CD4-positive, CD25-positive, alpha-beta regulatory T cell (primary cell): Measurements from ENCODE around the gene ABCD4. TPM values are rescaled to one million over a fixed set of nuclear protein-coding genes. Genes with fewer than 3 reads are reported as not detected.

Experiments
- ATAC-seq, 2 donors: fragments of 150-1000 bp; cut with Tn5 transposase; one replicate each; pipeline ENCODE4 v1.10.0; 2021; ENCODE audit warnings: low read depth in 2 of 2, moderate number of reproducible peaks in 2 of 2, moderate library complexity in 1 of 2
- DNase-seq, 3 donors: peaks; one replicate each; pipeline versions ENCODE4 v3.0.0 to v3.0.0-alpha.2; 2012 to 2022; ENCODE audit warnings: mixed read lengths in 1 of 3
- H3K27ac ChIP-seq: one replicate; pipeline ENCODE4 v1.7.0; 2013; ENCODE audit warnings: mild to moderate bottlenecking, low read length; ENCODE audit not compliant: insufficient read depth, poor library complexity, severe bottlenecking
- H3K27me3 ChIP-seq: one replicate; pipeline ENCODE4 v1.7.0; 2013; ENCODE audit warnings: low read length; ENCODE audit not compliant: control insufficient read depth, insufficient read depth
- H3K36me3 ChIP-seq: one replicate; pipeline ENCODE4 v1.7.0; 2013; ENCODE audit warnings: mild to moderate bottlenecking, low read length, moderate library complexity; ENCODE audit not compliant: control insufficient read depth, insufficient read depth
- H3K4me1 ChIP-seq: 2 replicates; pipeline ENCODE4 v1.7.0; 2013; ENCODE audit warnings: mild to moderate bottlenecking, low read length; ENCODE audit not compliant: insufficient read depth, control insufficient read depth, poor library complexity, severe bottlenecking
- H3K4me3 ChIP-seq: one replicate; pipeline ENCODE4 v1.7.0; 2013; ENCODE audit warnings: low read depth, mild to moderate bottlenecking, low read length, moderate library complexity
- H3K9me3 ChIP-seq, 2 experiments: 1 replicate in 1 of 2; 2 replicates in 1 of 2; pipeline ENCODE4 v1.7.0; 2013; ENCODE audit warnings: low read length in 2 of 2, mild to moderate bottlenecking in 1 of 2, moderate library complexity in 1 of 2; ENCODE audit not compliant: control insufficient read depth in 2 of 2
- H3K27ac Mint-ChIP-seq, 3 donors: one replicate each; pipeline ENCODE4 v1.8.0; 2020 to 2022; ENCODE audit warnings: mild to moderate bottlenecking in 3 of 3, mixed read lengths in 3 of 3, moderate library complexity in 2 of 3
- H3K27me3 Mint-ChIP-seq: one replicate; pipeline ENCODE4 v1.8.0; 2022; ENCODE audit warnings: mild to moderate bottlenecking, mixed read lengths
- H3K36me3 Mint-ChIP-seq: one replicate; pipeline ENCODE4 v1.8.0; 2020; ENCODE audit warnings: mixed read lengths
- H3K4me1 Mint-ChIP-seq, 4 donors: one replicate each; pipeline ENCODE4 v1.8.0; 2020 to 2022; ENCODE audit warnings: mixed read lengths in 4 of 4, mild to moderate bottlenecking in 1 of 4
- H3K4me3 Mint-ChIP-seq, 4 donors: one replicate each; pipeline ENCODE4 v1.8.0; 2020 to 2022; ENCODE audit warnings: mild to moderate bottlenecking in 4 of 4, mixed read lengths in 4 of 4, moderate library complexity in 3 of 4
- H3K9me3 Mint-ChIP-seq, 7 donors: one replicate each; pipeline ENCODE4 v1.8.0; 2020 to 2022; ENCODE audit warnings: mixed read lengths in 7 of 7, mild to moderate bottlenecking in 3 of 7, moderate library complexity in 2 of 7
- polyA plus RNA-seq, 4 donors: library from polyadenylated mRNA; unstranded; fragments of 300-500 nt; fragmentation: Illumina TruSeq; gene quantifications; one replicate each; pipeline ENCODE4 v1.2.3, GENCODE V29; 2021
- total RNA-seq: library from RNA; stranded (reverse); gene quantifications from one replicate; pipeline ENCODE4 v1.2.3, GENCODE V29; 2022

Gene ABCD4
- total and polyA plus RNA-seq, 5 donors from 2014 or later = 21.8 to 71.4 (median 27.6) TPM

GRCh38 chr14:74263921-74264320 is 38.8 kb downstream of the ABCD4 start:
- ATAC-seq (no peak), DNase-seq (no peak)
- Histone ChIP-seq H3K4me1 (no peaks in the 10 kb centered on the region), H3K4me3 (no peak overlapping the region), H3K9me3 (no peaks in the 10 kb centered on the region), H3K27me3 (no peaks in the 10 kb centered on the region), H3K27ac (no peak overlapping the region), H3K36me3 (no peaks in the 10 kb centered on the region)
- Mint-ChIP-seq H3K4me3 (no peak overlapping the region), H3K9me3 (peaks cover 0 to 1% (median 0%) of the 10 kb centered on the region in 7 donors), H3K27ac (no peak overlapping the region), H3K4me1 (peaks cover 0 to 3% (median 0%) of the 10 kb centered on the region in 4 donors), H3K27me3 (peaks cover 50% of the 10 kb centered on the region), H3K36me3 (no peaks in the 10 kb centered on the region)

- H3K4me3 Mint-ChIP-seq = no peak overlapping the region
- no peaks in the 10 kb centered on the region for H3K36me3 Mint-ChIP-seq
- Histone ChIP-seq H3K4me3 (no peak overlapping the region), H3K4me1 (peaks cover 3% of the 10 kb centered on the region), H3K27me3 (no peaks in the 10 kb centered on the region), H3K27ac (no peak overlapping the region), H3K9me3 (no peaks in the 10 kb centered on the region), H3K36me3 (no peaks in the 10 kb centered on the region)
- DNase-seq (no peak), ATAC-seq (no peak)
- peaks cover 45% of the 10 kb centered on the region for H3K27me3 Mint-ChIP-seq
- H3K4me1 Mint-ChIP-seq = peaks cover 0 to 6% (median 0%) of the 10 kb centered on the region in 4 donors
- peak overlapping the region in 2 of 3 donors; percentile 0 to 21 for H3K27ac Mint-ChIP-seq
- peaks cover 0 to 1% (median 0%) of the 10 kb centered on the region in 7 donors for H3K9me3 Mint-ChIP-seq
These were observed 39.6 kb downstream of the ABCD4 start for GRCh38 chr14:74263181-74263580.

- Mint-ChIP-seq H3K27ac (no peak overlapping the region), H3K4me1 (peaks cover 0 to 9% (median under 1%) of the 10 kb centered on the region in 4 donors), H3K36me3 (no peaks in the 10 kb centered on the region), H3K4me3 (no peak overlapping the region), H3K9me3 (peaks cover 0 to 1% (median 0%) of the 10 kb centered on the region in 7 donors), H3K27me3 (peaks cover 51% of the 10 kb centered on the region)
- ATAC-seq (no peak), DNase-seq (no peak)
- H3K27ac ChIP-seq = no peak overlapping the region
- peaks cover 11% of the 10 kb centered on the region for H3K4me1 ChIP-seq
- H3K9me3 ChIP-seq = no peaks in the 10 kb centered on the region
- H3K36me3 ChIP-seq = no peaks in the 10 kb centered on the region
- no peaks in the 10 kb centered on the region for H3K27me3 ChIP-seq
- H3K4me3 ChIP-seq = no peak overlapping the region
These were observed 40.7 kb downstream of the ABCD4 start for GRCh38 chr14:74262076-74262475.

GRCh38 chr14:74261288-74261687 is 41.4 kb downstream of the ABCD4 start:
- no peaks in the 10 kb centered on the region for H3K27me3 ChIP-seq
- H3K27ac ChIP-seq = no peak overlapping the region
- no peaks in the 10 kb centered on the region for H3K36me3 ChIP-seq
- no peak overlapping the region for H3K4me3 ChIP-seq
- Mint-ChIP-seq H3K4me3 (peak overlapping the region in 1 of 4 donors; percentile 33), H3K36me3 (no peaks in the 10 kb centered on the region), H3K4me1 (peaks cover 0 to 14% (median 3%) of the 10 kb centered on the region in 4 donors), H3K9me3 (peaks cover 0 to 1% (median 0%) of the 10 kb centered on the region in 7 donors), H3K27ac (no peak overlapping the region), H3K27me3 (peaks cover 54% of the 10 kb centered on the region)
- DNase-seq (no peak), ATAC-seq (no peak)
- peaks cover 14% of the 10 kb centered on the region for H3K4me1 ChIP-seq
- no peaks in the 10 kb centered on the region for H3K9me3 ChIP-seq

- Histone ChIP-seq H3K4me1 (peaks cover 14% of the 10 kb centered on the region), H3K27me3 (no peaks in the 10 kb centered on the region), H3K36me3 (no peaks in the 10 kb centered on the region), H3K9me3 (no peaks in the 10 kb centered on the region), H3K4me3 (no peak overlapping the region), H3K27ac (no peak overlapping the region)
- Mint-ChIP-seq H3K4me3 (peak overlapping the region in 3 of 4 donors; percentile 44 to 61 (median 52)), H3K36me3 (no peaks in the 10 kb centered on the region), H3K9me3 (peaks cover 0 to 1% (median 0%) of the 10 kb centered on the region in 7 donors), H3K27ac (no peak overlapping the region), H3K27me3 (peaks cover 48% of the 10 kb centered on the region), H3K4me1 (peaks cover 0 to 14% (median 3%) of the 10 kb centered on the region in 4 donors)
- ATAC-seq (no peak), DNase-seq (no peak)
These were observed 42.1 kb downstream of the ABCD4 start for GRCh38 chr14:74260525-74261233.

- Mint-ChIP-seq H3K9me3 (peaks cover 0 to 1% (median 0%) of the 10 kb centered on the region in 7 donors), H3K27ac (peak overlapping the region in 1 of 3 donors; percentile 20), H3K4me1 (peaks cover 0 to 14% (median 3%) of the 10 kb centered on the region in 4 donors), H3K36me3 (no peaks in the 10 kb centered on the region), H3K4me3 (peak overlapping the region in 3 of 4 donors; percentile 43 to 70 (median 63)), H3K27me3 (peaks cover 46% of the 10 kb centered on the region)
- DNase-seq (no peak), ATAC-seq (no peak)
- Histone ChIP-seq H3K36me3 (no peaks in the 10 kb centered on the region), H3K27me3 (no peaks in the 10 kb centered on the region), H3K9me3 (no peaks in the 10 kb centered on the region), H3K4me3 (no peak overlapping the region), H3K4me1 (peaks cover 14% of the 10 kb centered on the region), H3K27ac (no peak overlapping the region)
These were observed 43.2 kb downstream of the ABCD4 start for GRCh38 chr14:74259513-74259912.

GRCh38 chr14:74258764-74259035 is 44.0 kb downstream of the ABCD4 start:
- Mint-ChIP-seq H3K4me3 (peak overlapping the region in 3 of 4 donors; percentile 63 to 75 (median 64)), H3K4me1 (peaks cover 0 to 14% (median 3%) of the 10 kb centered on the region in 4 donors), H3K9me3 (peaks cover 0 to 1% (median 0%) of the 10 kb centered on the region in 7 donors), H3K36me3 (no peaks in the 10 kb centered on the region), H3K27ac (no peak overlapping the region), H3K27me3 (peaks cover 48% of the 10 kb centered on the region)
- DNase-seq (no peak), ATAC-seq (no peak)
- H3K4me3 ChIP-seq = no peak overlapping the region
- no peaks in the 10 kb centered on the region for H3K27me3 ChIP-seq
- no peaks in the 10 kb centered on the region for H3K36me3 ChIP-seq
- no peaks in the 10 kb centered on the region for H3K9me3 ChIP-seq
- no peak overlapping the region for H3K27ac ChIP-seq
- peaks cover 14% of the 10 kb centered on the region for H3K4me1 ChIP-seq
